GM12878 (cell line): ENCODE measurements around the gene ATG4B. TPM values are rescaled to one million over a fixed set of nuclear protein-coding genes. Genes with fewer than 3 reads are reported as not detected.

Source experiments
- ATAC-seq: fragments of 200-7000 bp; cut with Tn5 transposase; 3 replicates; pipeline ENCODE4 v1.9.1; 2020; ENCODE audit warnings: mild to moderate bottlenecking, moderate library complexity
- BruUV-seq: library from RNA; stranded (reverse); fragments of 400-500 nt; replicated peaks from 2 replicates; lab custom pipeline; 2021; lab: Mats Ljungman, UMichigan
- CTCF ChIA-PET: fragments of 300-600 bp; sonication (Branson Sonifier 250); formaldehyde crosslinking; extraction: SDS; loops from one replicate; lab custom pipeline; 2021; ENCODE audit warnings: inconsistent platforms; lab: Yijun Ruan, JAX
- POLR2A ChIA-PET: fragments of 350-600 bp; formaldehyde crosslinking; extraction: SDS; loops from one replicate; lab custom pipeline; 2021; ENCODE audit warnings: inconsistent platforms; lab: Charles Lee
- RAD21 ChIA-PET: fragments of 300-600 bp; sonication (Branson Sonifier 250); formaldehyde crosslinking; loops from one replicate; lab custom pipeline; 2023; ENCODE audit warnings: antibody characterized with exemption; ENCODE audit not compliant: unreplicated experiment; lab: Charles Lee
- SMC1A ChIA-PET: fragments of 300-600 bp; sonication (Branson Sonifier 250); formaldehyde crosslinking; loops from one replicate; lab custom pipeline; 2023; ENCODE audit not compliant: unreplicated experiment, uncharacterized antibody; lab: Charles Lee
- DNase-seq: peaks from one replicate; pipeline ENCODE4 v3.0.0-alpha.2; 2011; ENCODE audit warnings: low read depth, low spot score
- FAIRE-seq: peaks from 3 replicates; lab custom pipeline; 2011; peaks lifted over from hg19 to GRCh38; lab: Jason Lieb, UNC
- H2AFZ ChIP-seq: 2 replicates; pipeline ENCODE4 v1.6.0; 2011; ENCODE audit warnings: low read depth, low read length, control low read depth; ENCODE audit not compliant: control insufficient read depth
- H3K27ac ChIP-seq: 2 replicates; pipeline ENCODE4 v1.5.1; 2011; ENCODE audit warnings: control low read depth; ENCODE audit not compliant: control insufficient read depth, insufficient read depth
- H3K27me3 ChIP-seq, 2 experiments: replicated peaks in 1 of 2; 2 replicates each; pipeline versions ENCODE4 v1.6.0 to v1.6.1; 2011; ENCODE audit warnings: low read length in 1 of 2; ENCODE audit not compliant: control insufficient read depth in 2 of 2, insufficient read depth in 2 of 2
- H3K36me3 ChIP-seq, 2 experiments: 2 replicates each; pipeline ENCODE4 v1.5.1; 2011; ENCODE audit warnings: low read length in 1 of 2; ENCODE audit not compliant: control insufficient read depth in 2 of 2, insufficient read depth in 2 of 2
- H3K4me1 ChIP-seq: 2 replicates; pipeline ENCODE4 v1.6.1; 2011; ENCODE audit warnings: mild to moderate bottlenecking, low read length, moderate library complexity, mixed read lengths; ENCODE audit not compliant: control insufficient read depth, insufficient read depth
- H3K4me2 ChIP-seq: 2 replicates; pipeline ENCODE4 v1.6.0; 2011; ENCODE audit warnings: control low read depth; ENCODE audit not compliant: control insufficient read depth, insufficient read depth
- H3K4me3 ChIP-seq: fragments of 200-600 bp; sonication (generic); 2 replicates; pipeline ENCODE4 v1.5.1; 2016
- H3K79me2 ChIP-seq: 2 replicates; pipeline ENCODE4 v1.6.0; 2011; ENCODE audit warnings: low read length; ENCODE audit not compliant: control insufficient read depth, insufficient read depth
- H3K9ac ChIP-seq: 2 replicates; pipeline ENCODE4 v1.8.0; 2011; ENCODE audit warnings: low read length, control low read depth, mixed read lengths; ENCODE audit not compliant: control insufficient read depth, insufficient read depth
- H3K9me3 ChIP-seq: replicated peaks from 3 replicates; pipeline ENCODE4 v1.5.1; 2011; ENCODE audit warnings: mild to moderate bottlenecking, low read length; ENCODE audit not compliant: control insufficient read depth, insufficient read depth
- H4K20me1 ChIP-seq: 2 replicates; pipeline ENCODE4 v1.6.0; 2011; ENCODE audit not compliant: control insufficient read depth, insufficient read depth
- CREB1 ChIP-seq: IDR thresholded peaks from 2 replicates; pipeline ENCODE4 v1.6.1; 2012; ENCODE audit warnings: low read depth, mild to moderate bottlenecking, inconsistent platforms
- EED ChIP-seq: sonication (generic); IDR thresholded peaks from 2 replicates; pipeline ENCODE4 v1.6.1; 2016; ENCODE audit warnings: antibody characterized with exemption, low read depth
- HDAC2 ChIP-seq: fragments of 200-600 bp; sonication (generic); IDR thresholded peaks from 2 replicates; pipeline ENCODE4 v1.6.1; 2017
- IRF4 ChIP-seq: IDR thresholded peaks from 2 replicates; pipeline ENCODE4 v1.6.1; 2011; ENCODE audit warnings: low read depth, low read length
- PAX8 ChIP-seq: fragments of 450-650 bp; IDR thresholded peaks from 2 replicates; pipeline ENCODE4 v1.6.1; 2017; ENCODE audit warnings: mild to moderate bottlenecking, moderate library complexity
- RAD51 ChIP-seq: fragments of 450-650 bp; IDR thresholded peaks from 2 replicates; pipeline ENCODE4 v1.6.1; 2016; ENCODE audit warnings: moderate library complexity, mild to moderate bottlenecking, inconsistent platforms
- SMAD1 ChIP-seq: fragments of 450-650 bp; IDR thresholded peaks from 2 replicates; pipeline ENCODE4 v1.6.1; 2018; ENCODE audit warnings: mild to moderate bottlenecking, low read depth; ENCODE audit not compliant: partially characterized antibody
- SMC3 ChIP-seq: IDR thresholded peaks from 2 replicates; pipeline ENCODE4 v1.6.1; 2011; ENCODE audit warnings: low read length, improper control_type of control experiment, borderline replicate concordance
- TCF12 ChIP-seq: IDR thresholded peaks from 2 replicates; pipeline ENCODE4 v1.6.1; 2011; ENCODE audit warnings: low read depth, mild to moderate bottlenecking, low read length
- ZNF24 ChIP-seq: fragments of 450-650 bp; IDR thresholded peaks from 2 replicates; pipeline ENCODE4 v1.6.1; 2017; ENCODE audit warnings: antibody characterized with exemption, mild to moderate bottlenecking
- ZNF622 ChIP-seq: fragments of 450-650 bp; IDR thresholded peaks from 2 replicates; pipeline ENCODE4 v1.6.1; 2017; ENCODE audit warnings: mild to moderate bottlenecking, inconsistent platforms
- ZSCAN29 ChIP-seq: fragments of 450-650 bp; IDR thresholded peaks from 2 replicates; pipeline ENCODE4 v1.6.1; 2017; ENCODE audit warnings: mild to moderate bottlenecking, moderate library complexity
- WGBS: methylation state at CpG from one replicate; pipeline ENCODE4 v1.1.6; 2016; ENCODE audit warnings: low lambda C conversion rate; ENCODE audit not compliant: insufficient replicate concordance, insufficient coverage; ENCODE audit errors: missing lambda C conversion rate; 5-methylcytosine and 5-hydroxymethylcytosine counted together
- in situ Hi-C: fragments of 300-500 bp; cut with MboI; formaldehyde crosslinking; loops from 9 replicates; pipeline ENCODE4 v1.14.3; 2018; ENCODE audit warnings: mixed read lengths
- intact Hi-C: fragments of 100-400 bp; cut with micrococcal nuclease; formaldehyde crosslinking; loops from one replicate; pipeline ENCODE4 v1.14.2; 2022; ENCODE audit not compliant: unreplicated experiment
- polyA plus RNA-seq, 11 experiments: library from polyadenylated mRNA; depleted of rRNA in 4 of 11; unstranded in 6 of 11; stranded (reverse) in 5 of 11; fragments of >200 nt; fragmentation: Nextera tagmentation in 4 of 11; fragmentation: Illumina TruSeq in 1 of 11; extraction: Ambion mirVana in 4 of 11; extraction: Trizol in 1 of 11; gene quantifications; 1 replicate in 1 of 11; 2 replicates in 10 of 11; pipeline versions ENCODE4 v1.2.1 to v1.2.3, GENCODE V29; 2011 to 2016; ENCODE audit warnings: inconsistent platforms in 2 of 11, missing spikeins in 2 of 11, low read depth in 1 of 11
- total RNA-seq, 4 experiments: library from RNA; depleted of rRNA in 3 of 4; stranded (reverse); fragments of >200 nt in 3 of 4; fragmentation: Illumina TruSeq in 1 of 4; extraction: Trizol in 1 of 4; gene quantifications; 2 replicates each; pipeline versions ENCODE4 v1.2.1 to v1.2.3, GENCODE V29; 2013 to 2021
- TF ChIP-seq, protein P1 (sequence below): IDR thresholded peaks from 2 replicates; pipeline ENCODE4 v1.6.1; 2011; ENCODE audit warnings: borderline replicate concordance, low read depth, mild to moderate bottlenecking, moderate library complexity, mixed read lengths, low read length; ENCODE audit not compliant: insufficient read depth; ENCODE audit errors: extremely low read length
- TF ChIP-seq, protein P2 (sequence below): fragments of 450-650 bp; IDR thresholded peaks from 2 replicates; pipeline ENCODE4 v1.6.1; 2017; ENCODE audit warnings: mild to moderate bottlenecking, moderate library complexity
- TF ChIP-seq, protein P3 (sequence below): fragments of 450-650 bp; IDR thresholded peaks from 2 replicates; pipeline ENCODE4 v1.6.1; 2017; ENCODE audit warnings: low read depth, mild to moderate bottlenecking, moderate library complexity

ATG4B gene
- total and polyA plus RNA-seq, 10 of the 15 experiments (the other 5 are each of a cell fraction or from before 2014, with no cell fraction given): 5.8 to 84.1 (median 64.9) TPM

DNA sequence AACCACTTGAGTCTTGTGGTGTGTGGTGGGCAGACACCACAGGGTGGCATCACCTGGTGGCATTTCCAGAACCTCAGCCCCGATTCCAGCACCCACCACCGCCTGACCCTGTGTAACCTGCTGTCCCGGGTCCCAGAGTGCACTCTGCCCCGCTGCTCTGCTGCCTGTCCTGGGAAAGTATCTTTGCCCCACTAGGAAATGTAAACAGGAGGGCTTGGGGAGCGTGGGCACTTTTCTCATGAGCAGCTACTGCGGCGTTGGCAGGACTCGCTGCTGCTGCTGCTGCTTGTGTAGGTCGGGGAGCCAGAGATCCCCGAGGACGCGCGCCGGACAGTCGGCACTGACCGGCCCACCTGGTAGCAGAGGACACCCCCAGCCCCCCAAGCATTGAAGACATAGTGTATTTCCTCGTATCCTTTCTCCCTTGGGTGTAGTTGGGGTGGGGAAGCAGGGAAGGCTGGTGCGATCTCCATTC, 35.7 kb downstream of the ATG4B start:
- DNase-seq: no peak
- no peak for FAIRE-seq
- CTCF ChIA-PET: no interaction called here
- no peaks in the 10 kb centered on the region for H3K4me1 ChIP-seq
- no peak overlapping the region for H2AFZ ChIP-seq
- H3K4me3 ChIP-seq: no peak overlapping the region
- POLR2A ChIA-PET: no interaction called here
- H3K27ac ChIP-seq: no peak overlapping the region
- no peaks in the 10 kb centered on the region for H3K79me2 ChIP-seq
- no peaks in the 10 kb centered on the region for H3K9me3 ChIP-seq
- no peaks in the 10 kb centered on the region for H4K20me1 ChIP-seq
- in situ Hi-C loops (no loop called here), intact Hi-C loops (no loop called here)
- peaks cover 0 to 10% of the 10 kb centered on the region in 2 experiments; a peak in 3 of 4 replicates for H3K36me3 ChIP-seq
- RAD21 ChIA-PET: no interaction called here
- SMC1A ChIA-PET: no interaction called here
- H3K9ac ChIP-seq: no peak overlapping the region
- WGBS: 70% methylated on average over 18 of the region's 18 CpGs
- no peak overlapping the region for H3K4me2 ChIP-seq
- H3K27me3 ChIP-seq: no peaks in the 10 kb centered on the region
- no TSS peak for BruUV-seq
- ATAC-seq: no peak
- TF ChIP-seq ZNF24: no peak
- no peak for TF ChIP-seq HDAC2
- TF ChIP-seq IRF4: no peak
- TF ChIP-seq, protein P1, sequence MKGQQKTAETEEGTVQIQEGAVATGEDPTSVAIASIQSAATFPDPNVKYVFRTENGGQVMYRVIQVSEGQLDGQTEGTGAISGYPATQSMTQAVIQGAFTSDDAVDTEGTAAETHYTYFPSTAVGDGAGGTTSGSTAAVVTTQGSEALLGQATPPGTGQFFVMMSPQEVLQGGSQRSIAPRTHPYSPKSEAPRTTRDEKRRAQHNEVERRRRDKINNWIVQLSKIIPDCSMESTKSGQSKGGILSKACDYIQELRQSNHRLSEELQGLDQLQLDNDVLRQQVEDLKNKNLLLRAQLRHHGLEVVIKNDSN: no peak
- no peak for TF ChIP-seq ZSCAN29
- no peak for TF ChIP-seq CREB1
- TF ChIP-seq, protein P2, sequence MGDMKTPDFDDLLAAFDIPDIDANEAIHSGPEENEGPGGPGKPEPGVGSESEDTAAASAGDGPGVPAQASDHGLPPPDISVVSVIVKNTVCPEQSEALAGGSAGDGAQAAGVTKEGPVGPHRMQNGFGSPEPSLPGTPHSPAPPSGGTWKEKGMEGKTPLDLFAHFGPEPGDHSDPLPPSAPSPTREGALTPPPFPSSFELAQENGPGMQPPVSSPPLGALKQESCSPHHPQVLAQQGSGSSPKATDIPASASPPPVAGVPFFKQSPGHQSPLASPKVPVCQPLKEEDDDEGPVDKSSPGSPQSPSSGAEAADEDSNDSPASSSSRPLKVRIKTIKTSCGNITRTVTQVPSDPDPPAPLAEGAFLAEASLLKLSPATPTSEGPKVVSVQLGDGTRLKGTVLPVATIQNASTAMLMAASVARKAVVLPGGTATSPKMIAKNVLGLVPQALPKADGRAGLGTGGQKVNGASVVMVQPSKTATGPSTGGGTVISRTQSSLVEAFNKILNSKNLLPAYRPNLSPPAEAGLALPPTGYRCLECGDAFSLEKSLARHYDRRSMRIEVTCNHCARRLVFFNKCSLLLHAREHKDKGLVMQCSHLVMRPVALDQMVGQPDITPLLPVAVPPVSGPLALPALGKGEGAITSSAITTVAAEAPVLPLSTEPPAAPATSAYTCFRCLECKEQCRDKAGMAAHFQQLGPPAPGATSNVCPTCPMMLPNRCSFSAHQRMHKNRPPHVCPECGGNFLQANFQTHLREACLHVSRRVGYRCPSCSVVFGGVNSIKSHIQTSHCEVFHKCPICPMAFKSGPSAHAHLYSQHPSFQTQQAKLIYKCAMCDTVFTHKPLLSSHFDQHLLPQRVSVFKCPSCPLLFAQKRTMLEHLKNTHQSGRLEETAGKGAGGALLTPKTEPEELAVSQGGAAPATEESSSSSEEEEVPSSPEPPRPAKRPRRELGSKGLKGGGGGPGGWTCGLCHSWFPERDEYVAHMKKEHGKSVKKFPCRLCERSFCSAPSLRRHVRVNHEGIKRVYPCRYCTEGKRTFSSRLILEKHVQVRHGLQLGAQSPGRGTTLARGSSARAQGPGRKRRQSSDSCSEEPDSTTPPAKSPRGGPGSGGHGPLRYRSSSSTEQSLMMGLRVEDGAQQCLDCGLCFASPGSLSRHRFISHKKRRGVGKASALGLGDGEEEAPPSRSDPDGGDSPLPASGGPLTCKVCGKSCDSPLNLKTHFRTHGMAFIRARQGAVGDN: no peak
- TF ChIP-seq RAD51: no peak
- no peak for TF ChIP-seq ZNF622
- no peak for TF ChIP-seq TCF12
- no peak for TF ChIP-seq EED
- TF ChIP-seq, protein P3, sequence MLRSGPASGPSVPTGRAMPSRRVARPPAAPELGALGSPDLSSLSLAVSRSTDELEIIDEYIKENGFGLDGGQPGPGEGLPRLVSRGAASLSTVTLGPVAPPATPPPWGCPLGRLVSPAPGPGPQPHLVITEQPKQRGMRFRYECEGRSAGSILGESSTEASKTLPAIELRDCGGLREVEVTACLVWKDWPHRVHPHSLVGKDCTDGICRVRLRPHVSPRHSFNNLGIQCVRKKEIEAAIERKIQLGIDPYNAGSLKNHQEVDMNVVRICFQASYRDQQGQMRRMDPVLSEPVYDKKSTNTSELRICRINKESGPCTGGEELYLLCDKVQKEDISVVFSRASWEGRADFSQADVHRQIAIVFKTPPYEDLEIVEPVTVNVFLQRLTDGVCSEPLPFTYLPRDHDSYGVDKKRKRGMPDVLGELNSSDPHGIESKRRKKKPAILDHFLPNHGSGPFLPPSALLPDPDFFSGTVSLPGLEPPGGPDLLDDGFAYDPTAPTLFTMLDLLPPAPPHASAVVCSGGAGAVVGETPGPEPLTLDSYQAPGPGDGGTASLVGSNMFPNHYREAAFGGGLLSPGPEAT: no peak
- TF ChIP-seq SMAD1: no peak
- TF ChIP-seq SMC3: no peak
- TF ChIP-seq PAX8: no peak
